HG03039 (cell line): ENCODE results near the gene WEE2.

ENCODE experiments used
- ATAC-seq: cut with Tn5 transposase; IDR thresholded peaks from one replicate; pipeline ENCODE4 v1.9.1; 2021; ENCODE audit warnings: mild to moderate bottlenecking, moderate library complexity; ENCODE audit not compliant: unreplicated experiment

The WEE2 gene

DNA sequence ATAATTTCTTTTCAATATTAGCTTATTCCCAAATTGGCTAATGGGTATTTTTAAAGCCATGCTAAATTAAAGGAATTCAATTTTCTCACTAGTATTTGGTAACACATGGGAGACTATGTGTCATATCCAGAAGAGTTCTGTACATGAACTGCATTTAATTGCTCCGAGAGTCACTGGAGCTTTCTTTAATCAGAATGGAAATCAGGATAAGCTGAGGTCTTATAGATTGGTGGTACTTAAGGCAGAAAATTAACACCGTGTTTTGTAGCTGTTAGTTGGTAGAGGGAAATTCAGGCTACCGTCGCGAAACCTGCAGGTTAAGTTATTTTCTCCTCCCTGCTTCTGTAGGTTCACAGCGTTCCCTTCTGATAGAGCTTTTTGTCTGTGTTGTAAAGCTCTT is at the start of gene WEE2:
Gene WEE2, plus strand, starts transcription at position 3 of the 400 bp plus-strand sequence. CDS start 406 bp downstream, outside the sequence.
- no peak for ATAC-seq

DNA sequence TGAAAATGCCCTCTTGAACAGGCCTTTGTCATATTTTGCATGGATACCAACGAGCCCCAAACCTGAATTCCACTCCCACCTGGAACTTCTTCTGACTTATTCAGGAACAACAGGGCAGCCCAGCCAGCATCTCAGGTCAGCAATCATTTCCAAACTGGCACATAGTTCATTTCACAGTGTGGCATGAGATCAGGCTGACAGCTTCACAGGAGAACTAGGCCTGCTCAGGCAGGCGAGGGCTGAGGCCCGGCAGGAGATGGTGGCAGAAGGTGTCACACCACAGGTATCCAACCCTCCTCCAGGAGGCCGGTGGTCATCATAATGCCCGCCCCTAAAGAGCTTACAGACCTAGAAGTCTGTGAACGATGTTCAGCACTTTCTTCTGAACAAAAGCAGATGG is 48.7 kb upstream of the WEE2 start:
- no peak for ATAC-seq

DNA sequence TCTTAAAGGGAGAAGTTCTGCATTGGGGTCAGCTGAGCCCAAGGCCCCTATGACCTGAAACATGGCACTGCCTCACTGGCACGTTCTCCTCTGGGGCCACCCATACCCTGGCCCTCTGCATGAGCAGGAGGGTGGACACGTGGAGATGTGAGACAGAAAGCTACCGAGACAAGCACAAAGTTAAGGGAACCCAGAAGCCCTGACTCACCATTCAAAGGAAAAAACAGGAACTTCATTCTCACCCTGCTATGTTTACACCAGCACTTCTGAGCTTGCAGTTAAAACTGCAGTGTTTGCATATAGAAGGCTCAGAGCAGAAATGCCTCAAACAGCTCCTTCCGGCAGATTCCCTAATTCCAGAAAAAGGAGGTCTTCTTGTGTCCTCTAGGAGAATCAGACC is 47.9 kb upstream of the WEE2 start:
- ATAC-seq = no peak

DNA sequence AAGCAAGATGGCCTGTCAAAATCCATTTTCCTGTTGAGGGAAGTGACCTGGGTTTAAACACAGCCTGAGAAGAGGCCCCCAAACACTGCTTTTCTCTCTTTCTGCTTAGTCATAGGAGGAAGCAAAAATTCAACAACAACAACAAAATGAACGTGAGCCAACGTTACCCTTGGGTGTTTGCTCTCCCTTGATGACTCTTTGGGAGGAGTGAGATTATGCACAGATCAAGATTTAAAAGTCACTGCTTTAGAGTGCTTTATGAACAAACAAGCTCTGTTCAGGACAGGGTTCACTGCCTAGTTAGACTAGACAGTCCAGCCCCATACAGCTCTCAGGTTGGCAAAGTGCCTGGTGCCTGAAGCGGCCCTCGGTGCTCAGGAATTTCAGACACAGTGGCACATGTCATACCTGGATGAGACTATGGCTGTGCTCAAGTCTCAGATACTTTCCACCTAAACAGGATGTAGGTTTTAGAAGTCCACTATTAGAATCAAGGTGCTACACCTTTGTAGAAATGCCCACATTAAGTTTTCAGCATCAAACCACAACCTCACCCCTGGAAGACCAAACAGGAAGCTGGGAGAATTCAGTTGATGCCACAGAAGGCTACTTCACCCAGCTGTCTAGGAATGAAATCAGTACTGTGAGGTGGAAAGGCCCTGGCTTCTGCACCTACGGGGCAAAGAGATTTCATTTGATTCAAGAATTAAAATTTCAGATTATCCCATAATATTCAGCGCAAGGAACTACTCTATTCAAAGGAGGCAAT is 44.9 kb upstream of the WEE2 start:
- ATAC-seq = no peak

DNA sequence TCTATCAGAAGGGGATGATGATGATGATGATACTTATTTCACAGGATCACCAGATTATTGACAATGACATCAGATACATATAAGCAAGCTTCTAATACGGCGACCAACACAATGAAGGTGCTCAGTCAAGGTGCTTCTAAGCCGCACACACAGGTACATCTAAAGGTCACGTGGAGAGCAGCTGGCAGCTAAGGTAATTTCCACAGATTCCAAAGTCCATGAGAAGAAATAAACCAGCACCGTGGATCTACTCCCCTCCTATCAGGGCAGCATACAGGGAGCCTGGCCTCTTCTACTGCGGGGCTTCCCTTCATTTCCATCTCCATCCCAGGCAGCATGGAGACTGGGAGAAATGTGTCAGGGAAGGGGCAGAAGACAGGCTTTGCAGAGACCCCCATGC is 43.7 kb upstream of the WEE2 start:
- no peak for ATAC-seq

DNA sequence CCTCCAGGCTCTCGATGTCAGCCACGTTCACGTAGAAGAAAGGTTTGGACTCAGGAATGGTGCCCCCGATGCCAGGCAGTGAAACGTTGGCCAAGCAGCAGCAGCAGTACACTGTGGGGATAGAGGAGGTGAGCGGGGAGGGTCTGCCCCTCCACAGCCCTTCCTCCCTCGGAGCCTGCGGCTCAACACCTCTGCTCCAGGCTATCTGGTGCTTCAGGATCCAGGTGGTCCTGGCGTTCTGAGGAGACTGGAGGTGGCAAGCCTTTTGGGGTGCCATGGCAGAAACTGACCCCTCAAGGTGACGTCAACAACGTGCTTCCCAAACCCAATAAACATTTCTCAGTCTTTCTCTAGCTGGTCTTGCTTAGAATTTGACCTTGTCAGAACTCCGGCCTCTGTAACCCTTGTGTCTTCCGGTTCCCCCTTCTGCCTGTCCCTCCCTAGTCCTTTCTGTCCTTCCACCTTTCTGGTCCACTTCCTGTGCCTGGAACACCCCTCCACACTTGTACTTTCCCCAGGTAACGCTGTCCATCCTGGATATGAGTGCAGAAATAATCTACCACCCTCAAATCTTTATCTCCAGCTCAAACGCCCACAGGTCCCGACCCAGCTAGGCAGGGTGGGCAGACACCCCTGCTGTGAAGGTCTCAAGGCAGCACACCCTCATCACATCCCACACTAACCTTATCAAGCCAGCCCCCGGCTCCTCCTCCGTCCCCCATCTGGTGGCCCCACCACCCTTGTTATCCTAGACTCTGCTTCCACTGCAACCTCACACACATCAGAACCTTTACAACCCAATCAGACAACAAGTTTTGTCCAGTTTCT is 42.7 kb upstream of the WEE2 start:
- no peak for ATAC-seq

DNA sequence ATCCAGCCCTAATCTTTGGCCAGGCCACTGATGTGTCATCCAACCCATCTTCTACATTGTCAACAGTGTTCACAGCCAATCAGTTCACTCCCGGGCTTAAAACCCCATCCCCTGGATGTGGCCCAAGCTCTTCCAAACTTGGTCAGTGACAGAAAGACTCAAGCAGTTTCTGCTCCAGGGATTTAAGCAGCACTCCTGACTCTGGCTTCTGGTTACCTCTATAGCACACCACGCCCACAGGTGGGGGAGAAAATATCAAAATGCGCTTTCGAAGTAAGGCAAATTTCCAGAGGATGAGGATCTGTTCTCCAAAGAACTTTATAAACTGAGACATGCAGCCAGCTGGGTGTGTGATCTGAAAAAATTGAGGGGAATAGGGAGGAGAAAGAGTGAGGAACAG is 42.1 kb upstream of the WEE2 start:
- no peak for ATAC-seq

DNA sequence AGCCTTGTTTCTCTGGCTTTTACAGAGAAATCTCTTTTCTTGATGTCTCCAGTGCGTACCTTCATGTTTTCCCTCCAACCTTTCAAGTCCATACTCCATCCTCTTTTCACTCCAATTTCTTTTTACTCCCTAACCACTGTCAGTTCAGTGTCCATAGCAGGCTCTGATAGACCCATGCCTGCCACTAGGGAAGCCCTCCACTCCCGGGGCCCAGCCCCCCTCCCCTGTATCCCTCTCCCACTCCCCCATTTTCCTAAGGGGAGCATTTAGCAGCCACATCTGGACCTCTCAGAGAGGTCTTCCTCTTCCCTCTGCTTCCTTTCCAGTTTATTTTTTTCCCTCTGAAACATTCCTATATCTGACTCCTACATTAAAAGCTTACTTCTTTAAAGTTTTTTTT is 39.3 kb upstream of the WEE2 start:
- ATAC-seq = no peak

DNA sequence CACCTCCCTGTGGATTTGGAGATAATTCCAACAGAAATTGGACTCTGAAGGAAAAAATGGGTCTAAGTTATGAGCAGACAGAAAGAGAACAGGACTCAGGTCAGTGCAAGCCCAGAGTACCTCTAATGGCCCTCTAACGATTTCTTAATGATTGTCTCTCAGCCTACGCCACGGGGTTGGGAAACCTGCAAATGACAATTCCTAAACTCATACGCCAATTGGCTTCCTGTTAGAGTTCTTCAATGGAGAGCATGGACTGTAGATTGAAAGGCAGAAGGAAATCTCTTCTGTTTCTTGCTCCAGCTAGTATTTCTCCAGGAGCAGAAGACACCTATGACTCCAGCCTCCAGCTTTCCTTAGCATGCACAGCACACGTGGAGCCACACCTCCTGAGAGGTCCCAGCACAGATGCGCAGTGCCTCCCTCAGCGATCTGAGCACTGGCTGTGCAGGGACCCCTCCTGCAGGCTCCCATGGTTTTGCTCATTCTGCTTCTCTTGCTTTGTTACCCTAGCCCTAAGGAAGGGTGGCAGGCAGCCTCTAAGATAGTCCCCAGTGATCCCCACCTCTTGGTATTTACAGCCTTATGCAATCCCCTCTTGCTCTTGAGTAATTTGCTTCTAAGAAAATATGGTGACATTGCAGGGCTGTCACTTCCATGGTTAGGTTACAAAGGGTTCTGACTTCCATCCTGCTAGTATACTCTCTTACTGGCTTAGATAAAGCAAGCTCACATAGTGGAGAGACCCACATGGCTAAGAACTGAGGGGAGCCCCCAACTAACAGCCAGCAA is 36.3 kb upstream of the WEE2 start:
- no peak for ATAC-seq

DNA sequence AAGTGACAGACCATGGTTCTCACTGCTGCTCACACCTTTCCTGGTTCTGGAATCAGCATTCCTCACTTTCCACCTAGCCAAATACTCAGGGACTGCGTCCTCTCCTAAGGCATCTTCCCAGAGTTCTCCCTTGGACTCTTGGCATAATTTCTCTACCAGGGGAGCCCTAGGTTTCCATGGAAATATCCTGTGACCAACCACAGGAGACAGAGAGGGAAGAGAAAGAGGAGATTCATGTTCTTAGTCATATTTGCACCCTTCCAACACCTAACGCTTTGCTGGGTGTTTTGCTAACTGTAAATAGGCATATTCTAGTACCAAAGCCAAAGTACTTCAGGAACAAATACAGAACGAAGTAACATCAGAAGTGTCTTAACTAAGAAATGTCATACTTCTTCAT is 34.8 kb upstream of the WEE2 start:
- ATAC-seq = no peak

DNA sequence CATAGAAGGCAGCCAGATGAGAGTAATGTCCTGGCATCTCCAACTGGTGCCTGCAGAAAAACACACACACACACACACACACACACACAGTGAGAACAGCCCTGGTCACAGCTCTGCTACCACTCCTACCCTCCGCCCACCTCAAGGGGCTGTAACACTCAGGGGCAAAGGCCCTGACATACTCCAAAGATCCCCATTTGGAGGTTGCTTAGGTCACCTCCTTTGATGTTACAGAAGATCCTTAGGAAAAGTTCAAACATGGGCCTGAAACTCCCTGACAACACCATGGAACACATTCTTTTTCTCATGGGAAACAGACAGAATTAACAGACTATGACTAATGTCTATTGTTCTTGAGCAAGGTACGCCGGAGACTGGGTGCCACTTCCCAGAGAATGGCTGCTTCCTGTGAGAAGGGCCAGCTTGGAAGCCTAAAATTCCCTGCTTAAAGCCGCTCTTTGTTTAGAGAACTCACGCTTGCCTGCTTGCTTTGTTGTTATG is 33.9 kb upstream of the WEE2 start:
- ATAC-seq = no peak

DNA sequence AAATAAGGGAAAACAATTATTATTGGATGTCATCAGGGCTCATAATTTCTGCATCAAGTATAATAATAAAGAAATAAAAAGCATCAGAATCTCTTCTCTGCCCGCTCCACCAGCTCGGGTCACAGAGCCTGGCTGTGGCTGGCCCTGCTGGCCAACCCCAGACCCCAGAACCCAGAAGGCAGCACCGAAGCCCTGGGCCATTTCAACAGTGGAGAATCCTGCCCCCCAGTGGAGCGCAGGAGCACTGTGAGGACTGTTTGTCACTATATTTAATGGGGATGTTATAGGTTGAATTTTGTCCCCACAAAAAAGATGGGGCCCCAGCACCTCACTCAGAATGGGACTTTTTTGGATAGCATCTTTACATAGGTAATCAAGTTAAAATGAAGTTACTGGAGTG is 33.5 kb upstream of the WEE2 start:
- no peak for ATAC-seq

DNA sequence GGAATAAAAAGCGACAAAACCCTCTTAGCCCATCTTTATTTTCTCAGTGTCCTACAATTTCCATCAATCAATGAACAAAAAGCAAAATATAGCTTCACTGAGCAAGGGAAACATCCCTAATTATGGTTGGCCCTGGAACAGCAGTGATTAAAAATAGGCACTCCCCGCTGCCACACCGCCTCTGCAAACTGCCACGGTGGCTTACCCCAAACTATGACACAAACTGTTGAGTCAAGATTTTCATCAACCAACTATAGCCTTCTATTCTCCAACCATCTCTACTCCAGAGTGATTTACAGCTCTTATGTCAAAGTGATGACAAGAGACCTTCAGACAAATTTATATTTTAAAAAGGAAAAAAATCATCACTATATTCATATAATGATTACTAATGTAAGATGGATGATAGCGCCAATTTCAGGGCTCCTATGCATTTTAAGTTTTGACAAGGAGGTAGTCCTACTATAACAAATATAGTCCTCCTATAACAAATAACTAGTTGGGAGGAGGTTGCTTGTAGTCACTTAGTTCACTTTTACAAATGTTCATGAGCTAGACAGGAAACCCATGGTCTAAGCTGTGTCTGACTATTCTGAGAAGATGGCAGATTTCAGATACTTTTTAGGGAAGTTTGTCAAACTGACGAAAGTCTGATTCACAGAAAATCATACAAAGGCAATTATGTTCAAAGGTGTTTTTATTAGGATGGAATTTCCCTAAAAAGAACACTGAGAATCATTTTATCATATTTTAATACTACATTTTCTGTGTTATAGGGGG is 32.5 kb upstream of the WEE2 start:
- ATAC-seq = no peak

DNA sequence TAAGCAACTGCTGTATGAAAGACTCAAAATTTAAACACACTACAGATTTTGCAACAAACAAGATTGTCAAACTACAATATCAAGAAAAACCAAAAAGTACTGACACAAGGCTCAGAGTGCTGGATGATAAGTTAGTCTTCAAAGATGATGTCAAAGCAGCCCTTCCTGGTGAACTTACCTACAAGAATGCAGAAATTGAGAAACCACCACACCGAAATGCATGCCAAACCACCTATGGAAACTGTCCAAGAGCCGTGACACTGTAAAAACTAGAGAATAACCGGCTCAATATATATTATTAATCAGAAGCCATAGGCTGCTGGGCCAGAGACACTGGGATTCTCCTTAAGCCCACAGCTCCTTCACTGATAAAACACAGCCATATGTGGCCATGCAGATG is 31.5 kb upstream of the WEE2 start:
- ATAC-seq = no peak

DNA sequence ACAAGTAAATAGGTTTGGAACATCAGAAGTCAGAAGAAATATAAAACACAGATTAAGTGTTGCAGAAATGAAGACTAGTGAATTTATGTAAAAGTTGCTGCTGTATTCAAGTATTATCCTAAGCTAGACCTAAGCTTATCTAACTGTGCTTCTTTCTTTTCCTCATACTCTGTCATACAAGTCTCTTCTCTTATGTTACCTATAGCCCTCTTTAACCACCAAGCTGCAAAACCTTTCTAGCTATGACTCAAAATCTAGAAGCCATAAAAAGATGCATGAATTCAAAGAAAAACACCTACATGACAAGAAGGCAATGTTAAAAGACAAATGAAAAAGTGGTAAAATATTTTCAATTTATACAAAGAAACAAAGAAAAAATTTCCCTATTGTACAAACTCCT is 29.1 kb upstream of the WEE2 start:
- ATAC-seq = peak; percentile 67

DNA sequence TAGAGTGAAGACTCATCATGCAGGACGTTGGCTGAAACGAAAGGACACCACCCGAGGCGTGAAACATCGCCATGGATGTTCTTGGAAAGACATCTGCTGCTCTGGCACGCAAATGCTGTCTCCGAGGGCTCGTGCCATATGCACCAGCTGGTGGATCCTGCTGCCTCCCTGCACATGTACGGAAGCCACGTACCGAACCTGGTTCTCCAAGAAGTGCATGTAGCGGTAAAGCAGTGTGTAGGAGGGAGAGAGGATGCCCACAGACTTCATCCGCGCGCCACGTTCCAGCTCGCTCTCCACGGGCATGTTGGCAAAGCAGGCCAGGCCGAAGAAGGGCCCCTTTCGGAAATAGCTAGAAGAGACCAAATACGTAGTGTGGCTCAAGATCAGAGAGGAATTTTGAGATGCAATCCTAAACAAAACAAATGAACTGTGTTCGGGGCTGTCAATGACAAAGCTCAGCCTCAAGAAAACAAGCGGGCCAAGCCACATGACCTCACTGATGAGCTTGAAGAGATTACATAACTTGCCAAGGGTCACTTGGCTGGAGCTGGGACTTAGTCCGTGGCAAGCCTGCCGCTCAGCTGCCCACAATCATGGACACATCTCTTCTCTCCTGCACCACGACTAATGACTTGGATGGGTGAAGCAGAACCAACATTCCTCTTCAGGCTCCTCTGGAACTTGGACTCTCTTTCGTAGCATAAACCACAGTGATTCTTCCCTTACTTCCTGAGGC is 22.7 kb upstream of the WEE2 start:
- no peak for ATAC-seq

DNA sequence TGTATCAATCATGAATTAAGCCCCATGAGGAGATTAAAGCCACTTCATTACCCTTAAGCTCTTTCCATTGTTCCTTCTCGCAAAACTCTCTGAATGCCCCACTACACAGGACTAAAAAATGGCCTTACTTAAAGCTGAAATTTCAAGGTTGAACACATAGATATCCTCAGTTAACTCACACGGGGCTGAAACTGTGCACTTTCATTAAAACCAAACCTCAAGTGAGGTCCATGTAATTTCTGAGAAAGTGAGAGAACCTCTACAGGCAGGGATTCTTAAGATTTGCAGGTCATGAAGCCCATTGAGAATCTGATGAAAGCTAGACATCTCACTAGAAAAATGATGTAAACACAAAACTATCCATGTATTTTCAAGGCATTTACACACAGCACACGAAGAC is 22.1 kb upstream of the WEE2 start:
- no peak for ATAC-seq

DNA sequence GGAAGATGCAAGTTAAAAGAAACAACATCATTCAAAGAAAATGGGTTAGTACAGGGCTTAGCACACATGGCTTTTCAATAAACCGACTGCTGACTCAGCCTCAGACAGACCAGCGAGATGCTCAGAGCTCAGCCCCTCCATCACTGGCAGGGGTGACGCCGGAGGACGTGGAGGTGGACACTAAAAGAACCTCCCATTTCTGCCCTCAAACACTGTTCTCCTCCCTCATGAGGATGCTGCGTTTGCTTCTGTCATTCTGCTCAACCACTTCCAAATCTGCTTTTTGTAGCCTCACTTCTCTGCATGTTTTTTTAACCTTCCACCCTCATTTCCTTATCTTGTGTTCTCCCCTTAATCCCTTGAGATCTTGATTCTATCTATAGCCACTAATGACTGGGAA is 21.5 kb upstream of the WEE2 start:
- ATAC-seq = no peak

DNA sequence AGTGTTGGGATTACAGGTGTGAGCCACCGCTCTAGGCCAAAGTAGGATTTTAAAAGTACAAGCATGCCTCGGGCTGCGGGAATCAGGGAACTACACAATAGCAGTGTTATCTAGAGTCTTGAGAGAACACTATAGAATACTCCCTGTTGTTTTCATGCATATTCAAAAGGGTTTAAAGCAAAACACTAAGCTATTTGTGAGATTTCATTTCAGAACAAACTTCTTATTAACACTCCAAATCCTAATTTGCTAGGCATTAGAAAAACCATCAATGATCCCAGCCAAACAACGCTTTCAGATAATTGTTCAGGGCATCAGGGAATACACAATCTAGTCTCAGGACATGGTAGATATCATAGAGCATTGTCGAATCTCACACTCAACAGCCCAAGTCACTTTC is 20.1 kb upstream of the WEE2 start:
- ATAC-seq = no peak
